CD14-positive monocyte (primary cell): ENCODE results near the gene VOPP1. TPM values are rescaled to one million over a fixed set of nuclear protein-coding genes. Genes with fewer than 3 reads are reported as not detected.

Experiments used
- DNase-seq, 3 donors: peaks; one replicate each; pipeline ENCODE4 v3.0.0-alpha.2; 2011 to 2022
- H2AFZ ChIP-seq: 2 replicates; pipeline ENCODE4 v1.6.0; 2012; ENCODE audit warnings: mild to moderate bottlenecking, low read depth, low read length, inconsistent platforms; ENCODE audit not compliant: insufficient read depth, poor library complexity, severe bottlenecking
- H3K27ac ChIP-seq, 2 donors: 1 replicate in 1 of 2; 2 replicates in 1 of 2; pipeline ENCODE4 v1.5.1; 2012 to 2013; ENCODE audit warnings: low read length in 2 of 2, control low read depth in 1 of 2, inconsistent platforms in 1 of 2, low read depth in 1 of 2, mild to moderate bottlenecking in 1 of 2
- H3K27me3 ChIP-seq, 2 donors: one replicate each; pipeline versions ENCODE4 v1.6.0 to v1.6.1; 2011 to 2013; ENCODE audit warnings: low read length in 2 of 2; ENCODE audit not compliant: control insufficient read depth in 2 of 2, insufficient read depth in 2 of 2
- H3K36me3 ChIP-seq, 2 donors: replicated peaks in 1 of 2; 1 replicate in 1 of 2; 2 replicates in 1 of 2; pipeline versions ENCODE4 v1.5.1 to v1.6.1; 2012 to 2013; ENCODE audit warnings: low read length in 2 of 2, control low read depth in 1 of 2, inconsistent platforms in 1 of 2, mild to moderate bottlenecking in 1 of 2; ENCODE audit not compliant: insufficient read depth in 2 of 2, control insufficient read depth in 1 of 2
- H3K4me1 ChIP-seq, 2 donors: 1 replicate in 1 of 2; 2 replicates in 1 of 2; pipeline versions ENCODE4 v1.5.1 to v1.6.1; 2012 to 2013; ENCODE audit warnings: low read length in 2 of 2, control low read depth in 1 of 2, inconsistent platforms in 1 of 2, mild to moderate bottlenecking in 1 of 2, moderate library complexity in 1 of 2; ENCODE audit not compliant: insufficient read depth in 2 of 2, control insufficient read depth in 1 of 2
- H3K4me2 ChIP-seq: replicated peaks from 2 replicates; pipeline ENCODE3; 2012; ENCODE audit warnings: low read length, moderate library complexity, mild to moderate bottlenecking; ENCODE audit not compliant: poor library complexity, severe bottlenecking; ENCODE audit errors: extremely low read depth
- H3K4me3 ChIP-seq, 3 experiments: fragments of 200-600 bp in 1 of 3; sonication (generic) in 1 of 3; replicated peaks in 1 of 3; 1 replicate in 2 of 3; 2 replicates in 1 of 3; pipeline ENCODE4 v1.5.1; 2011 to 2013; ENCODE audit warnings: low read length in 3 of 3, mild to moderate bottlenecking in 3 of 3, control low read depth in 2 of 3, low read depth in 2 of 3, inconsistent platforms in 1 of 3, moderate library complexity in 1 of 3
- H3K79me2 ChIP-seq: 2 replicates; pipeline ENCODE4 v1.6.0; 2012; ENCODE audit warnings: mild to moderate bottlenecking, control low read depth, inconsistent platforms, low read length, moderate library complexity; ENCODE audit not compliant: insufficient read depth
- H3K9ac ChIP-seq: 2 replicates; pipeline ENCODE4 v1.6.0; 2017; ENCODE audit warnings: low read length, mild to moderate bottlenecking; ENCODE audit not compliant: insufficient read depth, poor library complexity, severe bottlenecking
- H3K9me3 ChIP-seq, 2 donors: replicated peaks in 1 of 2; 1 replicate in 1 of 2; 2 replicates in 1 of 2; pipeline versions ENCODE4 v1.5.1 to v1.6.1; 2012 to 2013; ENCODE audit warnings: low read length in 2 of 2, control low read depth in 1 of 2; ENCODE audit not compliant: control insufficient read depth in 1 of 2, insufficient read depth in 1 of 2
- H4K20me1 ChIP-seq: 2 replicates; pipeline ENCODE4 v1.6.0; 2012; ENCODE audit warnings: mild to moderate bottlenecking, low read length, control low read depth, moderate library complexity; ENCODE audit not compliant: insufficient read depth
- H3K27ac Mint-ChIP-seq, 7 donors: one replicate each; pipeline ENCODE4 v1.8.0; 2020; ENCODE audit warnings: mild to moderate bottlenecking in 7 of 7, mixed read lengths in 7 of 7, moderate library complexity in 6 of 7, inconsistent platforms in 2 of 7
- H3K27me3 Mint-ChIP-seq, 3 donors: one replicate each; pipeline ENCODE4 v1.8.0; 2021 to 2022; ENCODE audit warnings: low read depth in 3 of 3, mild to moderate bottlenecking in 3 of 3, mixed read lengths in 3 of 3, moderate library complexity in 3 of 3, inconsistent platforms in 1 of 3
- H3K36me3 Mint-ChIP-seq, 2 donors: one replicate each; pipeline ENCODE4 v1.8.0; 2020; ENCODE audit warnings: mixed read lengths in 2 of 2, inconsistent platforms in 1 of 2, mild to moderate bottlenecking in 1 of 2
- H3K4me1 Mint-ChIP-seq: one replicate; pipeline ENCODE4 v1.8.0; 2020; ENCODE audit warnings: mild to moderate bottlenecking, mixed read lengths
- H3K4me3 Mint-ChIP-seq, 2 donors: one replicate each; pipeline ENCODE4 v1.8.0; 2020; ENCODE audit warnings: mild to moderate bottlenecking in 2 of 2, mixed read lengths in 2 of 2, moderate library complexity in 1 of 2
- H3K9me3 Mint-ChIP-seq, 7 donors: one replicate each; pipeline ENCODE4 v1.8.0; 2020 to 2022; ENCODE audit warnings: mixed read lengths in 7 of 7, mild to moderate bottlenecking in 6 of 7, moderate library complexity in 6 of 7, inconsistent platforms in 2 of 7
- WGBS: methylation state at CpG from one replicate; pipeline ENCODE4 v1.1.5; 2013; ENCODE audit warnings: missing lambda C conversion rate; ENCODE audit not compliant: insufficient coverage; 5-methylcytosine and 5-hydroxymethylcytosine counted together
- intact Hi-C, 2 donors: fragments of 100-400 bp; cut with micrococcal nuclease; formaldehyde crosslinking; loops; one replicate each; pipeline versions ENCODE4 v1.15.0 to v1.15.1; 2023
- polyA plus RNA-seq, 3 donors: library from polyadenylated mRNA; depleted of rRNA in 1 of 3; unstranded in 2 of 3; stranded (reverse) in 1 of 3; fragments of 300-500 nt in 2 of 3; fragments of >200 nt in 1 of 3; fragmentation: Illumina TruSeq in 2 of 3; gene quantifications; 1 replicate in 2 of 3; 2 replicates in 1 of 3; pipeline ENCODE4 v1.2.3, GENCODE V29; 2012 to 2021
- TF ChIP-seq, protein P1 (sequence below): fragments of 200-600 bp; IDR thresholded peaks from one replicate; pipeline ENCODE4 v1.8.0; 2022; ENCODE audit warnings: antibody characterized with exemption, mild to moderate bottlenecking

Gene VOPP1
- polyA plus RNA-seq, 3 donors: 16.7 to 22.1 (median 18.0) TPM

GRCh38 chr7:55494951-55495350, 77.4 kb downstream of the VOPP1 start:
- no peaks in the 10 kb centered on the region for H3K27me3 ChIP-seq
- peaks cover 72 to 77% of the 10 kb centered on the region in 2 donors for H3K36me3 Mint-ChIP-seq
- H3K36me3 ChIP-seq: peaks cover 27 to 81% of the 10 kb centered on the region in 2 donors
- no peaks in the 10 kb centered on the region for H3K4me1 Mint-ChIP-seq
- H3K4me3 Mint-ChIP-seq: no peak overlapping the region
- H3K79me2 ChIP-seq: no peaks in the 10 kb centered on the region
- H3K9ac ChIP-seq: no peak overlapping the region
- H4K20me1 ChIP-seq: peaks cover 3% of the 10 kb centered on the region
- intact Hi-C loops: no loop called here
- no peaks in the 10 kb centered on the region for H3K27me3 Mint-ChIP-seq
- no peaks in the 10 kb centered on the region for H3K4me1 ChIP-seq
- 100% methylated on average over 5 of the region's 5 CpGs for WGBS
- no peak overlapping the region for H2AFZ ChIP-seq
- peak overlapping the region in 2 of 7 donors; percentile 27 to 59 for H3K27ac Mint-ChIP-seq
- TF ChIP-seq, protein P1, sequence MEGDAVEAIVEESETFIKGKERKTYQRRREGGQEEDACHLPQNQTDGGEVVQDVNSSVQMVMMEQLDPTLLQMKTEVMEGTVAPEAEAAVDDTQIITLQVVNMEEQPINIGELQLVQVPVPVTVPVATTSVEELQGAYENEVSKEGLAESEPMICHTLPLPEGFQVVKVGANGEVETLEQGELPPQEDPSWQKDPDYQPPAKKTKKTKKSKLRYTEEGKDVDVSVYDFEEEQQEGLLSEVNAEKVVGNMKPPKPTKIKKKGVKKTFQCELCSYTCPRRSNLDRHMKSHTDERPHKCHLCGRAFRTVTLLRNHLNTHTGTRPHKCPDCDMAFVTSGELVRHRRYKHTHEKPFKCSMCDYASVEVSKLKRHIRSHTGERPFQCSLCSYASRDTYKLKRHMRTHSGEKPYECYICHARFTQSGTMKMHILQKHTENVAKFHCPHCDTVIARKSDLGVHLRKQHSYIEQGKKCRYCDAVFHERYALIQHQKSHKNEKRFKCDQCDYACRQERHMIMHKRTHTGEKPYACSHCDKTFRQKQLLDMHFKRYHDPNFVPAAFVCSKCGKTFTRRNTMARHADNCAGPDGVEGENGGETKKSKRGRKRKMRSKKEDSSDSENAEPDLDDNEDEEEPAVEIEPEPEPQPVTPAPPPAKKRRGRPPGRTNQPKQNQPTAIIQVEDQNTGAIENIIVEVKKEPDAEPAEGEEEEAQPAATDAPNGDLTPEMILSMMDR: no peak
- no peak overlapping the region for H3K4me2 ChIP-seq
- no peaks in the 10 kb centered on the region for H3K9me3 ChIP-seq
- H3K9me3 Mint-ChIP-seq: no peaks in the 10 kb centered on the region
- no peak overlapping the region for H3K4me3 ChIP-seq
- no peak overlapping the region for H3K27ac ChIP-seq
- DNase-seq: no peak

GRCh38 chr7:55493408-55493807, 78.9 kb downstream of the VOPP1 start:
- WGBS: 100% methylated on average over 2 of the region's 7 CpGs
- Histone ChIP-seq H3K9ac (no peak overlapping the region), H3K4me2 (no peak overlapping the region), H3K27ac (no peak overlapping the region), H2AFZ (no peak overlapping the region), H4K20me1 (peaks cover 3% of the 10 kb centered on the region), H3K27me3 (no peaks in the 10 kb centered on the region), H3K4me1 (no peaks in the 10 kb centered on the region), H3K79me2 (no peaks in the 10 kb centered on the region), H3K36me3 (peaks cover 34 to 85% of the 10 kb centered on the region in 2 donors), H3K4me3 (no peak overlapping the region), H3K9me3 (no peaks in the 10 kb centered on the region)
- H3K4me3 Mint-ChIP-seq: no peak overlapping the region
- DNase-seq: no peak
- H3K4me1 Mint-ChIP-seq: no peaks in the 10 kb centered on the region
- H3K9me3 Mint-ChIP-seq: no peaks in the 10 kb centered on the region
- H3K36me3 Mint-ChIP-seq: peaks cover 78 to 84% of the 10 kb centered on the region in 2 donors
- no peaks in the 10 kb centered on the region for H3K27me3 Mint-ChIP-seq
- TF ChIP-seq, protein P1: no peak
- intact Hi-C loops: no loop called here
- peak overlapping the region in 1 of 7 donors; percentile 81 for H3K27ac Mint-ChIP-seq
